ENCODE measurements around the gene HNRNPH1.

DNA sequence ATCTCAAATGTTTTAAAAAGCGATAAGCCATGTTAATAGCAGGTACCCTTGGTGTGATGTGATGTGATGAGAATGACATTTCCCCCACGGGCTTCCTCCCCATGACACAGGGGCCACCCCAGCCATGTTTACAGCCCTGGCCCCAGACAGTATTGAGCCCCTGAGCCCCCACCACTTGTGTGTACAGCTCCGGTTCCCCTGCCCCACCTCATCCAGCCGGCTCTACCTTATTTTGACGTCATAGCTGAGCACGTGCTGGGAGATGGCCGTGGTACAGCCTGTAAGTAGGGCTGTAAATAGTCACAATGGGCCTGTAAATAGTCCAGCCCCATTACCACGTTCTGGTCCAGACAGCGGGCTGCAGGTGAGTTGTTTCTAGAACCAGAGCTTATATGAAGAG is 24.9 kb upstream of the HNRNPH1 start:
- TF ChIP-seq POLR2A (IDR thresholded peaks at IDR 0.05), result no peak
- TF ChIP-seq, protein P1, sequence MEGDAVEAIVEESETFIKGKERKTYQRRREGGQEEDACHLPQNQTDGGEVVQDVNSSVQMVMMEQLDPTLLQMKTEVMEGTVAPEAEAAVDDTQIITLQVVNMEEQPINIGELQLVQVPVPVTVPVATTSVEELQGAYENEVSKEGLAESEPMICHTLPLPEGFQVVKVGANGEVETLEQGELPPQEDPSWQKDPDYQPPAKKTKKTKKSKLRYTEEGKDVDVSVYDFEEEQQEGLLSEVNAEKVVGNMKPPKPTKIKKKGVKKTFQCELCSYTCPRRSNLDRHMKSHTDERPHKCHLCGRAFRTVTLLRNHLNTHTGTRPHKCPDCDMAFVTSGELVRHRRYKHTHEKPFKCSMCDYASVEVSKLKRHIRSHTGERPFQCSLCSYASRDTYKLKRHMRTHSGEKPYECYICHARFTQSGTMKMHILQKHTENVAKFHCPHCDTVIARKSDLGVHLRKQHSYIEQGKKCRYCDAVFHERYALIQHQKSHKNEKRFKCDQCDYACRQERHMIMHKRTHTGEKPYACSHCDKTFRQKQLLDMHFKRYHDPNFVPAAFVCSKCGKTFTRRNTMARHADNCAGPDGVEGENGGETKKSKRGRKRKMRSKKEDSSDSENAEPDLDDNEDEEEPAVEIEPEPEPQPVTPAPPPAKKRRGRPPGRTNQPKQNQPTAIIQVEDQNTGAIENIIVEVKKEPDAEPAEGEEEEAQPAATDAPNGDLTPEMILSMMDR (IDR thresholded peaks at IDR 0.05), result no peak
- TF ChIP-seq POLR2AphosphoS5 (IDR thresholded peaks at IDR 0.05), result no peak
